Skeletal muscle cell (primary cell): ENCODE measurements around the gene CC2D1B.

ENCODE experiments used
- DNase-seq: peaks from one replicate; pipeline ENCODE4 v3.0.0-alpha.2; 2010; ENCODE audit warnings: low read depth
- H3K4me3 ChIP-seq: 2 replicates; pipeline ENCODE4 v1.5.1; 2011; ENCODE audit warnings: low read depth, mild to moderate bottlenecking, control low read depth, low read length, moderate library complexity

CC2D1B gene

GRCh38 chr1:52360595-52360968 lies 5.4 kb downstream of the CC2D1B start:
- no peak overlapping the region for H3K4me3 ChIP-seq
- DNase-seq = no peak

- DNase-seq = no peak
- no peak overlapping the region for H3K4me3 ChIP-seq
These were observed 6.1 kb downstream of the CC2D1B start for GRCh38 chr1:52359676-52360594.

- H3K4me3 ChIP-seq = no peak overlapping the region
- no peak for DNase-seq
These were observed 7.0 kb downstream of the CC2D1B start for GRCh38 chr1:52358851-52359497.

GRCh38 chr1:52357397-52357796 lies 8.6 kb downstream of the CC2D1B start:
- no peak for DNase-seq

GRCh38 chr1:52356818-52357355 lies 9.1 kb downstream of the CC2D1B start:
- no peak overlapping the region for H3K4me3 ChIP-seq
- no peak for DNase-seq

More at GRCh38 chr1:52357397-52357796, 8.6 kb downstream of the CC2D1B start:
- H3K4me3 ChIP-seq = no peak overlapping the region

GRCh38 chr1:52355847-52356505 lies 10.0 kb downstream of the CC2D1B start:
- H3K4me3 ChIP-seq = no peak overlapping the region
- DNase-seq = no peak

- H3K4me3 ChIP-seq = no peak overlapping the region
- DNase-seq = no peak
These were observed 10.6 kb downstream of the CC2D1B start for GRCh38 chr1:52355436-52355835.

DNA sequence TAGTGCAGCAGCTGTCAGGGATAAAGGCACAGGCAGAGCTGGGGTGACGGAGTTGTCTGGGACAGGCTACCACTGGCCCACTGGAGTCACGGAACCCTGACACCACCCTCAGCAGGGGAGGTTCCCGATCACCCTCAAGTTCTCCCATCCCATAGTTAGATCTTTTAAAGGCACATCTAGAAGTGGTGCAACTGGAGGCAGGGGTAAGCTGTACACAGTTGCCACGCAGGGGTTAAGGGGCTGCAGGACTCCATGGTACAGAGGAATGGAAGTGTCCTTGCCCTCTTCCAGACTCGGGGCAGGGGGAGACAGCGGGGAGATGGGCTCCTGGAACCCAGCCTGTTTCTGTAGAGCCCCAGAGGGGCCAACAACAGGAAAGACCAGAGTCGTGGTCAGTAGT lies 13.3 kb downstream of the CC2D1B start:
- H3K4me3 ChIP-seq = no peak overlapping the region
- no peak for DNase-seq

DNA sequence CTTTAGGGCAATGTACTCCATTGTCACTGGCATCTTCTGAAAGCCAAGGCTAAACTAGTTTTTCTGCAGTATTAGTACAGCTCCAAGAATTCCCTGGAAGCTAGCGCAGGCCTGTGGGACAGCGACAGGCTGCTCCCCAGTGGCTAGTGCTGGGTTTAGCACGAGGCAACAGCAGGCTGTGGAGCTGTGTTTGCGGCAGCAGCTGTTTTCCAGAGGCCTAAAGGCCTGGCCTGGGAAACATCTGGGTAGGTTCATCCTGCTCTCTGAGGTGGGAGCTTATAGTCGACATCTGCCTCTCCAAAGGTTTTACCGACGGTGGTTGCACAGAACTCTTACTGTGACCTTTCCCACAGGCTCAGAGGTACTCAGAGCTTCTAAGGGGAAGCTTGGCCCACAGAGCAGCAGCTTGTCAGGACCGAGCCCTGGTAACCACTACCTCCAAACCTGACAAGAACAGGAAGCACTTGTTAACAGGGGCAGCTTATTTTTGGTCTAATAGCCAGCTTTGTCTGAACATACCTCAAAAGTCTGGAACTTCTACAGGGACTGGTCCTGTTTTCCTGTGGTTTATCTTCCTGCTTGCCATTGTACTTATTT lies 17.2 kb downstream of the CC2D1B start:
- H3K4me3 ChIP-seq = no peak overlapping the region
- no peak for DNase-seq

DNA sequence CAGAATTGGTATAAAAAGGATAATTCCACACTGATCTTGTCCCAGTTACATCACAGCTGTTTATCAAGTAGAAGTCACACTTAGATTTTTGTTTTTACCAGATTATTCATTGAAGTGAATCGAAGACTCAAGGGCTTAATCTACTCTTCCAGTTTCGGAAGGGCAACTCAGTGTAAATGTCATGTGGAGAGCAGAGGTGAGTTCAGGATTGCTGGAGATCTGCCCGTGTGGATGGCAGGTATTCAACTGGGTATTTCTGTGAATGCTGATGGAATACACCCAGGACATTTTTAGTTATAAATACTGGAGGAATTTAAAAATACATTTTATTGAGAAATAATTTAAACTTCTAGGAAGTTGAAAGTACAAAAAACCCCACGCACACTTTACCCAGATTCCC lies 19.4 kb downstream of the CC2D1B start:
- H3K4me3 ChIP-seq = no peak overlapping the region
- no peak for DNase-seq

DNA sequence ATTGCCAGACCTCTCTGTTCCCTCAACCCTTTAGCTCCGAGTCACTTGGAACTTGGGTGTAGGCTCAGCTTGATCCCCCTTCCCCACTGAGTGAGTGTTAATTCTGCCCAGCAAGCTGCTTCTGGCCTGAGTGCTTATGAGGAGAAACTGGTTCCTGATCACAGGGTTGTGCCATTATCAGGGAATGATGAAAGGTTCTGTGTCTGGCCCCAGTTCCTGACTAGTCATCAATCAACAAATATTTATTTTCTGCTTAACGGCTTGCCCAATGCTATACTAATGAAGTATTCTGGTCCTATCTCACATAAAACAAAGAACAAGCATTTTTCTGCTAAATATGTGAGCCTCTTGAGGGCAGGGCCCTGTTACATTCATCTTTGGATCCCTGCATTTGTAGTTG lies 20.8 kb downstream of the CC2D1B start:
- no peak overlapping the region for H3K4me3 ChIP-seq
- DNase-seq = no peak

DNA sequence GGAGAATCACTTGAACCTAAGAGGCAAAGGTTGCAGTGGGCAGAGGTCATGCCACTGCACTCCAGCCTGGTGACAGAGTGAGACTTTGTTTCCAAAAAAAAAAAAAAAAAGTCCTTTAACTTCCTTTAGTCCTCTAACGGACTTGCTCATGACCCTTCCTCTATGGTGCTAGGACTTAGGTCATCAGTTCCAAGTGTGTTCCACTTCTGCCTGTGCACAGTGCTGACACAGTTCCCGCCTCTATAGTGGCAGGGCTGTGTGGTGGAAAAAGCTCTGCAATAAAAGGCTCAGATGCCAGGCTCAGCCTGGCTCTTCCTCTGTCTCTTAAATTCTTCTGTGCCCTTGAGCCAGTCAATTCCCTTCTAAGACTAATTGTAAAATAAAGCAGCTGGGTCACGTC lies 22.0 kb downstream of the CC2D1B start:
- no peak overlapping the region for H3K4me3 ChIP-seq
- no peak for DNase-seq

GRCh38 chr1:52341655-52342260 lies 24.2 kb downstream of the CC2D1B start:
- H3K4me3 ChIP-seq = no peak overlapping the region
- no peak for DNase-seq

DNA sequence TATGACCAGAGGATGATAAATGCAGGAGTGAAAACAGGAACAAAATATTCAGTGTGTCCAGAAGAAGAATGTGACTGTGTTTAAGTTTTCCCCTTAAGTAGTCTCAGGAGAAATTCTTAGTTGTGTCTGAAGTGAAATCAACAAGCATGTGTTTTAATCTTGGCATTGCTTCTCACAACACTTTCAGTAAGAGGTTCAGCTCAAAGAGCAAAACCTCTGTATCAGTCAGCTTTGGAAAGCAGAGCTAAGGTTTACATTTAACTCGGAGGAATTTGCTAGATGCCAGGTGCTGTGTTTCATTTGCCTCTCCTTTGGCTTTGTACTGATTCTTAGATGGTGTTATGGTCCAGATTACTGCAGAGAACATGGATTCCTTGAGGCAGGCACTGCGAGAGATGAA lies 28.6 kb downstream of the CC2D1B start:
- DNase-seq = no peak
- H3K4me3 ChIP-seq = no peak overlapping the region

GRCh38 chr1:52334906-52335528 lies 31.0 kb downstream of the CC2D1B start:
- H3K4me3 ChIP-seq = no peak overlapping the region

DNA sequence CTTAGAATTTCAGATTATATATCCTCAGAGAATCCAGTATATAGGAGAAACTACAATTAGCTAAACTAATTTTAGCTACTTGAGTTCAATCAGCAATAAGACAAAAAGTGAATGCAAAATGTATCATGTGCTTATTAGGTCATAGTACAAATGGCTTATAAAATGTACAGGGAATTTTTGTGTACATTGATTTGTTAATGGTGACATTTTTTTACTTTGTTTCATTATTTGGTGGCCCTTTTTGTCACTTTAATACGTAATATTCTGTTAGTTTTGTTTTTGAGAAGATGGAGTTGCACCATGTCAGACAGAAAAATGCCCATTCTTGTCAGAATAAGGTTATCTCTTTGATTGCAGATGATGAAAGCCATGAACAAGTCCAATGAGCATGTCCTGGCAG lies 33.6 kb downstream of the CC2D1B start:
- no peak for DNase-seq

More at GRCh38 chr1:52334906-52335528, 31.0 kb downstream of the CC2D1B start:
- no peak for DNase-seq

DNA sequence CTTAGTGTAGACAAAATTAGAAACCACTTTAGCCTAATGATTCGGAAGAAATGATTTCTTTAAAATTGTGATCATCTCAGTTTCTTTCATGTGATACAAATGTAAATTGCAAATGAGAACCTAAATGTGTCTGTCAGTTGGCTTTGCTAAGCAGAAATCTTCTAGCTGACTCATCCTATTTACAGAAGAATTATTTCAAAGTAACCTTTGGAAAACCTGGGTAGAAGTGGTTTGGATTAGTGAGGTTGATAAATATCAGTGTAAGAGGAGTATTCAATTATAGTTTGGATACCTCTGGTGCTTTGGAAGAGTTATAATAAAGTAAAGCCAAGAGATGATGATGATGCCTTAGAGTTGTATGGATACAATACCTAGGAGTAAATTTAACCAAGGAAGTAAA lies 37.4 kb downstream of the CC2D1B start:
- H3K4me3 ChIP-seq = no peak overlapping the region
- no peak for DNase-seq

More for the DNA sequence above, 33.6 kb downstream of the CC2D1B start:
- no peak overlapping the region for H3K4me3 ChIP-seq

DNA sequence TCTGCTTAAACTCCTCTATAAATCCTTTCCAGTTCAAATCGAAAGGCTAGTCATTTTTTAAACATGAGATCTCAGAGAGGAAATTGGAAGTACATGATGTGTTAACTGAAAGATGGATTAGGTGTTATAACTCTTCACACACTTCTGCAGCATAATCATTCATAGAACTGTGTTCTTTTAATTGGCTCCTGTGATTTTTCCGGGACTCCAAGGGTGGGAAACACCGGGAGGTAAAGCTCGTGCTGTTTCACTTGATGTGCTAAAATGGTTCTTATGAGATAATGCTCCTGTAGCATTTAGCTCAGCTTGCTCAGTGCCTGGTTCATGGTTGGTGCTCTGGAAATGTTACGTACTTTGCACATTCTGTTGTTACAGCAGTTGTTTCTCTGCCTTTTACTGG lies 40.2 kb downstream of the CC2D1B start:
- H3K4me3 ChIP-seq = no peak overlapping the region
- no peak for DNase-seq

DNA sequence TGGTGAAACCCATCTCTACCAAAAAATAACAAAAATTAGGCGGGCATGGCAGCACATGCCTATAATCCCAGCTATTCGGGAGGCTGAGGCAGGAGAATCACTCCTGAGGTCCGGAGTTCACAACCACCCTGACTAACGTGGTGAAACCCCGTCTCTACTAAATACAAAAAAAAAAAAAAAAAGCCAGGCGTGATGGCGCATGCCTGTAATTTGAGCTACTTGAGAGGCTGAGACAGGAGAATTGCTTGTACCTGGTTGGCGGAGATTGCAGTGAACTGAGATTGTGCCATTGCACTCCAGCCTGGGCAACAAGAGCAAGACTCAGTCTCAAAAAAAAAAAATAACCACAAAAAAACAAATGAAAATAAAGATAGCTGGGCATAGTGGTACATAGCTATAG lies 42.3 kb downstream of the CC2D1B start:
- H3K4me3 ChIP-seq = no peak overlapping the region
- DNase-seq = no peak
